Liver (tissue), 3 donors: ENCODE results near the gene WDR27.

Experiments
- ATF3 ChIP-seq: IDR thresholded peaks from 2 replicates; pipeline ENCODE4 v1.6.1; 2016; ENCODE audit warnings: antibody characterized with exemption
- GABPA ChIP-seq, 2 donors: IDR thresholded peaks in 1 of 2; conservative IDR thresholded peaks in 1 of 2; 2 replicates each; pipeline ENCODE4 v1.6.1; 2016; ENCODE audit warnings: antibody characterized with exemption in 2 of 2, mild to moderate bottlenecking in 1 of 2, moderate library complexity in 1 of 2
- HNF4G ChIP-seq: IDR thresholded peaks from 2 replicates; pipeline ENCODE4 v1.6.1; 2016; ENCODE audit warnings: antibody characterized with exemption
- JUND ChIP-seq, 2 donors: IDR thresholded peaks; 2 replicates each; pipeline ENCODE4 v1.6.1; 2016; ENCODE audit warnings: antibody characterized with exemption in 2 of 2
- MAX ChIP-seq: IDR thresholded peaks from 2 replicates; pipeline ENCODE4 v1.6.1; 2016; ENCODE audit warnings: antibody characterized with exemption
- REST ChIP-seq: IDR thresholded peaks from 2 replicates; pipeline ENCODE4 v1.6.1; 2016; ENCODE audit warnings: antibody characterized with exemption, mild to moderate bottlenecking
- TAF1 ChIP-seq: conservative IDR thresholded peaks from 2 replicates; pipeline ENCODE4 v1.6.1; 2016; ENCODE audit warnings: antibody characterized with exemption, mild to moderate bottlenecking
- YY1 ChIP-seq: IDR thresholded peaks from 2 replicates; pipeline ENCODE4 v1.6.1; 2016; ENCODE audit warnings: antibody characterized with exemption, mild to moderate bottlenecking
- TF ChIP-seq, protein P1 (sequence below): fragments of 150-350 bp; IDR thresholded peaks from 2 replicates; pipeline ENCODE4 v1.5.1; 2017; ENCODE audit warnings: improper control_type of control experiment, low read depth, low read length; ENCODE audit not compliant: missing input control
- TF ChIP-seq, protein P2 (sequence below): IDR thresholded peaks from 2 replicates; pipeline ENCODE4 v1.6.1; 2016; ENCODE audit warnings: antibody characterized with exemption
- donor health status: healthy.
- donor health status: healthy.

GRCh38 chr6:169452117-169452868, 249.5 kb downstream of the WDR27 start:
- TF ChIP-seq, protein P1, sequence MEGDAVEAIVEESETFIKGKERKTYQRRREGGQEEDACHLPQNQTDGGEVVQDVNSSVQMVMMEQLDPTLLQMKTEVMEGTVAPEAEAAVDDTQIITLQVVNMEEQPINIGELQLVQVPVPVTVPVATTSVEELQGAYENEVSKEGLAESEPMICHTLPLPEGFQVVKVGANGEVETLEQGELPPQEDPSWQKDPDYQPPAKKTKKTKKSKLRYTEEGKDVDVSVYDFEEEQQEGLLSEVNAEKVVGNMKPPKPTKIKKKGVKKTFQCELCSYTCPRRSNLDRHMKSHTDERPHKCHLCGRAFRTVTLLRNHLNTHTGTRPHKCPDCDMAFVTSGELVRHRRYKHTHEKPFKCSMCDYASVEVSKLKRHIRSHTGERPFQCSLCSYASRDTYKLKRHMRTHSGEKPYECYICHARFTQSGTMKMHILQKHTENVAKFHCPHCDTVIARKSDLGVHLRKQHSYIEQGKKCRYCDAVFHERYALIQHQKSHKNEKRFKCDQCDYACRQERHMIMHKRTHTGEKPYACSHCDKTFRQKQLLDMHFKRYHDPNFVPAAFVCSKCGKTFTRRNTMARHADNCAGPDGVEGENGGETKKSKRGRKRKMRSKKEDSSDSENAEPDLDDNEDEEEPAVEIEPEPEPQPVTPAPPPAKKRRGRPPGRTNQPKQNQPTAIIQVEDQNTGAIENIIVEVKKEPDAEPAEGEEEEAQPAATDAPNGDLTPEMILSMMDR, result no peak
- TF ChIP-seq MAX, result no peak
- TF ChIP-seq HNF4G, result no peak
- no peak for TF ChIP-seq ATF3
- no peak for TF ChIP-seq REST
- no peak for TF ChIP-seq TAF1
- no peak for TF ChIP-seq GABPA (IDR thresholded peaks at IDR 0.05 in 1 of 2, conservative IDR thresholded peaks at IDR 0.05 in 1 of 2)
- no peak for TF ChIP-seq YY1
- TF ChIP-seq JUND (IDR thresholded peaks at IDR 0.05), result no peak
- TF ChIP-seq, protein P2, sequence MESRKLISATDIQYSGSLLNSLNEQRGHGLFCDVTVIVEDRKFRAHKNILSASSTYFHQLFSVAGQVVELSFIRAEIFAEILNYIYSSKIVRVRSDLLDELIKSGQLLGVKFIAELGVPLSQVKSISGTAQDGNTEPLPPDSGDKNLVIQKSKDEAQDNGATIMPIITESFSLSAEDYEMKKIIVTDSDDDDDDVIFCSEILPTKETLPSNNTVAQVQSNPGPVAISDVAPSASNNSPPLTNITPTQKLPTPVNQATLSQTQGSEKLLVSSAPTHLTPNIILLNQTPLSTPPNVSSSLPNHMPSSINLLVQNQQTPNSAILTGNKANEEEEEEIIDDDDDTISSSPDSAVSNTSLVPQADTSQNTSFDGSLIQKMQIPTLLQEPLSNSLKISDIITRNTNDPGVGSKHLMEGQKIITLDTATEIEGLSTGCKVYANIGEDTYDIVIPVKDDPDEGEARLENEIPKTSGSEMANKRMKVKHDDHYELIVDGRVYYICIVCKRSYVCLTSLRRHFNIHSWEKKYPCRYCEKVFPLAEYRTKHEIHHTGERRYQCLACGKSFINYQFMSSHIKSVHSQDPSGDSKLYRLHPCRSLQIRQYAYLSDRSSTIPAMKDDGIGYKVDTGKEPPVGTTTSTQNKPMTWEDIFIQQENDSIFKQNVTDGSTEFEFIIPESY, result no peak
